ENCODE results near the gene ANO4. TPM values are rescaled to one million over a fixed set of nuclear protein-coding genes. Genes with fewer than 3 reads are reported as not detected.

Gene ANO4
- polyA plus RNA-seq = not detected

DNA sequence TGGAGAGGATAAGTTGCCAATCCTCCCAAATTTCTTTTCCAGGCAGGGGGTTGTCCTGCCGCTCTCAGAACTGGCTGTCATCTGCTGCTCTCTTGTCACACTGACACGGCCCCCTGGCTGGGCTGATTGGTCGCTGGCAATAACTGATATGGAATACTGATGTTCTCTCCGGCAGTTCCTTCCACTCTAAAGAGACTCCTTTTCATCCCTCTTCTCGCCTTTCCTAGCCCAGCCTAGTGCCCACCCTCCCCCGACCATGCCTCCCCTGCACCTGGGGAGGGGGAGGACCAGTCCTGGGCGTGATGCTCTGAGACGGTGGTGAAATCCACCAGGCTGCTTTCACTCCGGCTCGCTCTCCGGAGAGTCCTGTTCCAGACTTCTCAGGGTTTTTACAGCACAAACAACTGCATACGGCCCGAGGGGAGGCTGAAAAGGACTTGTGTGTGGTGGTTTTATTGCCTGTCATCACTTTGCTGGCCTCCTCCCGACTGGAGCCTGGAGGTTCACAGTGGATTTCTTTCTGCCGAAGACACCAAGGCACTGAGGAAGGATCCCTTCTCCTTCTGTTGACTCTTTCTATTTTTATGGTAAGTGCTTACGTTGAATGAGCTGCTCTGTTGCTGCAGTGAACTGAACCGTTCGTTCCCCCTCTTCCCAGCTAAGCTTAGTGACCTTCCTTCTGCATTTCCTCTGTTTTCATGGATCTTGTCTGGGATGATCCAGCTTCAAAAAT, at the start of gene ANO4:
Gene ANO4 (plus strand): TSS at position 336 of the 733 bp plus-strand sequence. CDS start 107,010 bp downstream, outside the sequence.
- no peaks in the 10 kb centered on the region for H3K4me1 Mint-ChIP-seq
- H3K27ac Mint-ChIP-seq = no peak within 1 kb of the TSS
- peaks cover 0 to 5% (median 0%) of the 10 kb centered on the region in 3 donors for H3K9me3 Mint-ChIP-seq
- peaks cover 9% of the 10 kb centered on the region for H3K27me3 Mint-ChIP-seq
- no peaks in the 10 kb centered on the region for H3K36me3 Mint-ChIP-seq
- H3K4me3 Mint-ChIP-seq = no peak within 1 kb of the TSS

GRCh38 chr12:100745378-100746071, 49.1 kb upstream of the ANO4 start:
- Mint-ChIP-seq H3K4me3 (no peak overlapping the region), H3K9me3 (peaks cover 5 to 12% (median 6%) of the 10 kb centered on the region in 3 donors), H3K4me1 (no peaks in the 10 kb centered on the region), H3K27ac (no peak overlapping the region), H3K27me3 (peaks cover 1% of the 10 kb centered on the region), H3K36me3 (no peaks in the 10 kb centered on the region)

GRCh38 chr12:100752841-100753240, 41.7 kb upstream of the ANO4 start:
- Mint-ChIP-seq H3K36me3 (no peaks in the 10 kb centered on the region), H3K27me3 (peaks cover 2% of the 10 kb centered on the region), H3K4me3 (no peak overlapping the region), H3K27ac (no peak overlapping the region), H3K4me1 (peaks cover 0 to 2% (median 0%) of the 10 kb centered on the region in 3 donors), H3K9me3 (peaks cover 0 to 3% (median 0%) of the 10 kb centered on the region in 3 donors)

GRCh38 chr12:100753837-100754236, 40.7 kb upstream of the ANO4 start:
- Mint-ChIP-seq H3K36me3 (no peaks in the 10 kb centered on the region), H3K27ac (no peak overlapping the region), H3K9me3 (peaks cover 0 to 3% (median 0%) of the 10 kb centered on the region in 3 donors), H3K27me3 (peaks cover 2% of the 10 kb centered on the region), H3K4me1 (peaks cover 0 to 2% (median 0%) of the 10 kb centered on the region in 3 donors), H3K4me3 (no peak overlapping the region)

GRCh38 chr12:100755186-100755585, 39.4 kb upstream of the ANO4 start:
- Mint-ChIP-seq H3K4me1 (peaks cover 0 to 2% (median 0%) of the 10 kb centered on the region in 3 donors), H3K36me3 (no peaks in the 10 kb centered on the region), H3K4me3 (no peak overlapping the region), H3K27me3 (peaks cover 2% of the 10 kb centered on the region), H3K27ac (no peak overlapping the region), H3K9me3 (peaks cover 0 to 3% (median 0%) of the 10 kb centered on the region in 3 donors)

- H3K27me3 Mint-ChIP-seq = peaks cover 2% of the 10 kb centered on the region
- no peak overlapping the region for H3K4me3 Mint-ChIP-seq
- H3K27ac Mint-ChIP-seq = no peak overlapping the region
- H3K36me3 Mint-ChIP-seq = no peaks in the 10 kb centered on the region
- H3K4me1 Mint-ChIP-seq = peaks cover 0 to 2% (median 0%) of the 10 kb centered on the region in 3 donors
- H3K9me3 Mint-ChIP-seq = peaks cover 0 to 3% (median 0%) of the 10 kb centered on the region in 3 donors
Measured at GRCh38 chr12:100758083-100758482, 36.5 kb upstream of the ANO4 start.

DNA sequence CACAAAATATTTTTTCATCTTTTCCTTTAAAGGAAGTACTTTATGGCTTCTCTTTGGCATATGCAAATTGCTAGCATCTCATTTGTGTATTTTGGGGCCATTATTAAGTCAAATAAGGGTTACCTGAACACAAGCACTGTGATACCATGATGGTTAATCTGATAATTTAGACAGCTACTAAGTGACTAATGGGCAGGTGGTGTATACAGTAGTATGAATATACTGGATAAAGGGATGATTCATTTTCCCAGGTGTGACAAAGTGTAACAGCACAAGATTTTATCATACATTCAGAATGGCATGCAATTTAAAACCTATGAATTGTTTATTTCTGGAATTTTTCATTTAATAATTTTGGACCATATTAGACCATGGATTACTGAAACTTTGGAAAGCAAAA, 27.2 kb upstream of the ANO4 start:
- no peak overlapping the region for H3K4me3 Mint-ChIP-seq
- no peak overlapping the region for H3K27ac Mint-ChIP-seq
- no peaks in the 10 kb centered on the region for H3K27me3 Mint-ChIP-seq
- H3K4me1 Mint-ChIP-seq = peaks cover 0 to 1% (median 0%) of the 10 kb centered on the region in 3 donors
- H3K36me3 Mint-ChIP-seq = no peaks in the 10 kb centered on the region
- H3K9me3 Mint-ChIP-seq = peaks cover 2 to 4% (median 4%) of the 10 kb centered on the region in 3 donors

DNA sequence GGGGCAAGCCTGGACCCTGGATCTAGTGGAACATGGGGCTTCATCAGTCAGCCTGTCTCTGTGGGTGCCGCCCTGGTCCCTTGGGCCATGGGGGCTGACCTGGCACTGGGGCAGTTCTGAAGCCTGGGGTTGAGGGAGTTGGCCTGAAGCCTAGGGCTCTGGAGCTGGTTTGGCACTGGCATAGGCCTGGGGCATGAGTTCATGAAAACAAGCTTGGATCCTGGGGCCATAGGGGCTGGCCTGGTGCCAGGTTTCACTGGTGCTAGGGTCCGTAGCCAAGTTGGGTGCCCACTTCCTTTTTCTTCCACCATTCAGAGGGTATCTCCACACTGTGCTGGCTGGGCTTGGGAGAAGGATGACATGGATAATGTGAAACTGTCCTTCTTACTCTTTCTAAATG, 26.6 kb upstream of the ANO4 start:
- H3K36me3 Mint-ChIP-seq = no peaks in the 10 kb centered on the region
- no peak overlapping the region for H3K27ac Mint-ChIP-seq
- H3K4me1 Mint-ChIP-seq = peaks cover 0 to 1% (median 0%) of the 10 kb centered on the region in 3 donors
- H3K9me3 Mint-ChIP-seq = peaks cover 2 to 4% (median 4%) of the 10 kb centered on the region in 3 donors
- no peak overlapping the region for H3K4me3 Mint-ChIP-seq
- no peaks in the 10 kb centered on the region for H3K27me3 Mint-ChIP-seq

GRCh38 chr12:100778967-100779590, 15.5 kb upstream of the ANO4 start:
- H3K27me3 Mint-ChIP-seq = no peaks in the 10 kb centered on the region
- H3K36me3 Mint-ChIP-seq = no peaks in the 10 kb centered on the region
- no peak overlapping the region for H3K4me3 Mint-ChIP-seq
- no peak overlapping the region for H3K27ac Mint-ChIP-seq
- H3K9me3 Mint-ChIP-seq = peaks cover 0 to 3% (median 0%) of the 10 kb centered on the region in 3 donors
- peaks cover 0 to 2% (median 0%) of the 10 kb centered on the region in 3 donors for H3K4me1 Mint-ChIP-seq

- Mint-ChIP-seq H3K27me3 (peaks cover 1% of the 10 kb centered on the region), H3K4me1 (no peaks in the 10 kb centered on the region), H3K27ac (no peak overlapping the region), H3K4me3 (no peak overlapping the region), H3K9me3 (peaks cover 3 to 8% (median 6%) of the 10 kb centered on the region in 3 donors), H3K36me3 (no peaks in the 10 kb centered on the region)
Measured at GRCh38 chr12:100789146-100789545, 5.4 kb upstream of the ANO4 start.

DNA sequence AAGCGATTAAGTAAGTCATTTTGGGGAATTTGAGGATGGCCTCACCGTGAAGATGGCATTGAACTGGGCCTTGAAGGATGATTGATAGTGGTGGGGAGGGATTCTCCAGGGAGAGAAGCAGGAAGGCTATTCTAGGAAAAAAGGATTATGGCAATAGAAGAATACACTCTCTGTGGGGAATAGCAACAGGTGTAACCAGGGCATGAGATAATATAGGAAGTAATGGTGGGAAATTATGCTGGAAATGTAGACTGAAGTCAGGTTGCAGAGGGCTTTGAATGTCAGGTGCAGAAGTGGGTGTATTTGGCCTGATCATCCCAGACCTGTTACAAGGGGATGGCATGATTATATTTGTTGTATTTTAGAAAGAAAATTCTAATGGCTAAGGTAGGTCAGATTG, 4.6 kb upstream of the ANO4 start:
- Mint-ChIP-seq H3K27ac (no peak overlapping the region), H3K4me1 (no peaks in the 10 kb centered on the region), H3K36me3 (no peaks in the 10 kb centered on the region), H3K9me3 (peaks cover 3 to 8% (median 7%) of the 10 kb centered on the region in 3 donors), H3K4me3 (no peak overlapping the region), H3K27me3 (peaks cover 3% of the 10 kb centered on the region)

DNA sequence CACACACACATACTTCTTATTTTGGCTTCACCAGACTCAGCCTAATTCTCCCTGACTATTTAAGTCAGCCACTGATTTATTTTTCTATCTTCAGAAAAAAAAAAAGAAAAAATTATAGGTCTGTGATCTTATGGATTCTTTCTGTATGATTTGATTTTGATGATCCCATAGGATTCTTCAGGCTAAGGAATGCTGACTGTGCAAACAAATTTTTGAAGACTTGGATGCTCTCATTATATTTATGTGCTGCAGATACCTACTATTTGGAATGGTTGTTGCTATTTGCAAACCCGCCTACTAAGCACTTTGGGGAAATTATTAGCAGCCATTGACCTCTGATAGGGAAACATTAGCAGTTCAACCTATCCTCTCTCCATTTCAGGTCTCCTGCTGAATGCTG, 4.0 kb upstream of the ANO4 start:
- H3K4me3 Mint-ChIP-seq = no peak overlapping the region
- H3K9me3 Mint-ChIP-seq = peaks cover 0 to 7% (median 5%) of the 10 kb centered on the region in 3 donors
- H3K27ac Mint-ChIP-seq = no peak overlapping the region
- H3K36me3 Mint-ChIP-seq = no peaks in the 10 kb centered on the region
- H3K4me1 Mint-ChIP-seq = no peaks in the 10 kb centered on the region
- H3K27me3 Mint-ChIP-seq = peaks cover 5% of the 10 kb centered on the region

GRCh38 chr12:100793182-100793581, 1.4 kb upstream of the ANO4 start:
- Mint-ChIP-seq H3K27ac (no peak overlapping the region), H3K4me3 (no peak overlapping the region), H3K36me3 (no peaks in the 10 kb centered on the region), H3K4me1 (no peaks in the 10 kb centered on the region), H3K9me3 (peaks cover 0 to 5% (median 5%) of the 10 kb centered on the region in 3 donors), H3K27me3 (peaks cover 9% of the 10 kb centered on the region)

- Mint-ChIP-seq H3K4me1 (no peaks in the 10 kb centered on the region), H3K27ac (no peak overlapping the region), H3K4me3 (no peak overlapping the region), H3K36me3 (no peaks in the 10 kb centered on the region), H3K27me3 (peaks cover 9% of the 10 kb centered on the region), H3K9me3 (peaks cover 0 to 3% (median 0%) of the 10 kb centered on the region in 3 donors)
Measured at GRCh38 chr12:100795174-100795799, 711 bp downstream of the ANO4 start.

DNA sequence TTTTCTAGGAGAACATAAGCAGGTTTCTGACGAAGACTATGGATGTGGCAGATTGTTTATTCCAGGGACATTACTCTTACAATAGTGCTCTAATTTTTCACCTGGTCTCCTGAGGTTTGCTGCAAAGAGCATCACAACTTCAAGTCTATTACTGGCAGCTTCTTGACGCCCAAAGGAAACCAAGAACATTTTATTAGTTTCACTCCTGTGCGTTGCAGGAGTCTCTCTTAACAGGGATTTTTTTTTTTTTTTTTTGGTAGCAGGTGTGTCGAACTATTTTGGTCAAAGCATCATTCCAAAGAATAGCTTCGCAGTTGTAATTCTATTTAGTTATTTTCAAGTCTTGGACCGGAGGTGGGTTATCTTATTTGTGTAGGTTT, 1.2 kb downstream of the ANO4 start:
- Mint-ChIP-seq H3K36me3 (no peaks in the 10 kb centered on the region), H3K9me3 (peaks cover 0 to 3% (median 0%) of the 10 kb centered on the region in 3 donors), H3K27me3 (peaks cover 9% of the 10 kb centered on the region), H3K4me1 (no peaks in the 10 kb centered on the region), H3K27ac (no peak overlapping the region), H3K4me3 (no peak overlapping the region)
